A549 (cell line): ENCODE results near the gene PPP1R1B. TPM values are rescaled to one million over a fixed set of nuclear protein-coding genes. Genes with fewer than 3 reads are reported as not detected.
A peak's percentile ranks its signal among the peaks of the same experiment; 100 is the strongest.

ENCODE experiments used
- ATAC-seq, 2 experiments: fragments of 200-7000 bp in 1 of 2; fragments of >200 bp in 1 of 2; cut with Nextera tagmentation in 1 of 2; cut with Tn5 transposase in 1 of 2; 3 replicates each; pipeline versions ENCODE4 v1.8.0 to v1.9.1; 2018 to 2020; ENCODE audit warnings: mild to moderate bottlenecking in 1 of 2, moderate library complexity in 1 of 2
- CTCF ChIA-PET: fragments of 300-600 bp; sonication (Branson Sonifier 250); formaldehyde crosslinking; extraction: SDS; loops from one replicate; lab custom pipeline; 2021; ENCODE audit warnings: antibody characterized with exemption, inconsistent platforms; lab: Yijun Ruan, JAX
- POLR2A ChIA-PET: fragments of 350-600 bp; formaldehyde crosslinking; extraction: SDS; loops from one replicate; lab custom pipeline; 2021; ENCODE audit warnings: antibody characterized with exemption, inconsistent platforms; lab: Yijun Ruan, JAX
- DNase-seq, 2 experiments: peaks; one replicate each; pipeline versions ENCODE4 v3.0.0 to v3.0.0-alpha.2; 2011 to 2016; ENCODE audit warnings: low read depth in 1 of 2, low spot score in 1 of 2
- FAIRE-seq: peaks from 2 replicates; lab custom pipeline; 2011; peaks lifted over from hg19 to GRCh38; lab: Jason Lieb, UNC
- H3K27ac ChIP-seq, 2 experiments: fragments of >200 bp; sonication (Bioruptor Twin); formaldehyde crosslinking; 3 replicates each; pipeline ENCODE4 v1.5.1; 2016 to 2017
- H3K4me1 ChIP-seq: fragments of >200 bp; sonication (Bioruptor Twin); formaldehyde crosslinking; 3 replicates; pipeline ENCODE4 v1.6.1; 2016
- H3K4me2 ChIP-seq: fragments of >200 bp; sonication (Bioruptor Twin); formaldehyde crosslinking; 3 replicates; pipeline ENCODE4 v1.6.1; 2016
- H3K4me3 ChIP-seq: fragments of >200 bp; sonication (Bioruptor Twin); formaldehyde crosslinking; 3 replicates; pipeline ENCODE4 v1.5.1; 2016
- H3K9me3 ChIP-seq: fragments of >200 bp; sonication (Bioruptor Twin); formaldehyde crosslinking; 3 replicates; pipeline ENCODE4 v1.6.1; 2016
- ATOH8 ChIP-seq: fragments of 250-450 bp; sonication (Bioruptor Pico); IDR thresholded peaks from 2 replicates; pipeline ENCODE4 v1.5.0; 2020; ENCODE audit warnings: low read depth, mild to moderate bottlenecking, moderate library complexity
- CBX2 ChIP-seq: fragments of 200-600 bp; sonication (generic); IDR thresholded peaks from 2 replicates; pipeline ENCODE4 v1.6.1; 2016; ENCODE audit warnings: low read depth, mild to moderate bottlenecking, borderline replicate concordance
- CBX8 ChIP-seq: fragments of 200-600 bp; sonication (generic); IDR thresholded peaks from 2 replicates; pipeline ENCODE4 v1.6.1; 2016
- CEBPB ChIP-seq, 2 experiments: fragments of >200 bp in 1 of 2; sonication (Bioruptor Twin) in 1 of 2; formaldehyde crosslinking in 1 of 2; IDR thresholded peaks; 2 replicates each; pipeline ENCODE4 v1.6.1; 2012 to 2016
- CHD4 ChIP-seq: fragments of 200-600 bp; sonication (generic); IDR thresholded peaks from 2 replicates; pipeline ENCODE4 v1.6.1; 2016; ENCODE audit warnings: antibody characterized with exemption, mild to moderate bottlenecking, borderline replicate concordance
- CTCF ChIP-seq: fragments of >200 bp; sonication (Bioruptor Twin); formaldehyde crosslinking; IDR thresholded peaks from 3 replicates; pipeline ENCODE4 v1.5.1; 2016
- E2F6 ChIP-seq: IDR thresholded peaks from 2 replicates; pipeline ENCODE4 v1.6.1; 2012; ENCODE audit warnings: low read depth, borderline replicate concordance
- EHF ChIP-seq: fragments of 250-450 bp; sonication (Bioruptor Pico); IDR thresholded peaks from 2 replicates; pipeline ENCODE4 v1.5.0; 2020; ENCODE audit warnings: mild to moderate bottlenecking
- EHMT2 ChIP-seq: fragments of 200-600 bp; sonication (generic); IDR thresholded peaks from 2 replicates; pipeline ENCODE4 v1.6.1; 2016; ENCODE audit warnings: antibody characterized with exemption, low read depth, mild to moderate bottlenecking, moderate library complexity
- ELK1 ChIP-seq: fragments of 150-350 bp; IDR thresholded peaks from 2 replicates; pipeline ENCODE4 v1.6.1; 2014; ENCODE audit warnings: low read depth, mild to moderate bottlenecking, low read length
- ESRRA ChIP-seq: fragments of 150-350 bp; IDR thresholded peaks from 2 replicates; pipeline ENCODE4 v1.6.1; 2014; ENCODE audit warnings: mild to moderate bottlenecking, low read length, borderline replicate concordance
- FOSL2 ChIP-seq, 2 experiments: fragments of 450-650 bp in 1 of 2; fragments of >200 bp in 1 of 2; sonication (Bioruptor Twin) in 1 of 2; formaldehyde crosslinking; IDR thresholded peaks; 2 replicates each; pipeline versions ENCODE4 v1.5.0 to v1.6.1; 2016 to 2020; ENCODE audit warnings: mild to moderate bottlenecking in 1 of 2, moderate library complexity in 1 of 2
- FOXS1 ChIP-seq: fragments of 250-450 bp; sonication (Bioruptor Pico); IDR thresholded peaks from 2 replicates; pipeline ENCODE4 v1.5.0; 2020; ENCODE audit warnings: mild to moderate bottlenecking, moderate library complexity
- HDAC2 ChIP-seq: fragments of 200-600 bp; sonication (generic); IDR thresholded peaks from 2 replicates; pipeline ENCODE4 v1.6.1; 2016
- HOXA7 ChIP-seq: fragments of 250-450 bp; sonication (Bioruptor Pico); IDR thresholded peaks from 2 replicates; pipeline ENCODE4 v1.5.0; 2020; ENCODE audit warnings: mild to moderate bottlenecking, moderate library complexity
- HOXB5 ChIP-seq: fragments of 250-450 bp; sonication (Bioruptor Pico); IDR thresholded peaks from 2 replicates; pipeline ENCODE4 v1.5.0; 2020; ENCODE audit warnings: mild to moderate bottlenecking, moderate library complexity
- JUN ChIP-seq, 2 experiments: fragments of >200 bp; sonication (Bioruptor Twin); formaldehyde crosslinking; IDR thresholded peaks; 2 replicates in 1 of 2; 3 replicates in 1 of 2; pipeline ENCODE4 v1.6.1; 2016 to 2017
- JUNB ChIP-seq: fragments of >200 bp; sonication (Bioruptor Twin); formaldehyde crosslinking; IDR thresholded peaks from 2 replicates; pipeline ENCODE4 v1.6.1; 2016
- KDM5A ChIP-seq: fragments of 200-600 bp; sonication (generic); IDR thresholded peaks from 2 replicates; pipeline ENCODE4 v1.6.1; 2016; ENCODE audit warnings: antibody characterized with exemption, mild to moderate bottlenecking
- MAX ChIP-seq: IDR thresholded peaks from 2 replicates; pipeline ENCODE4 v1.6.1; 2012
- MAZ ChIP-seq: fragments of 150-350 bp; IDR thresholded peaks from 2 replicates; pipeline ENCODE4 v1.6.1; 2014; ENCODE audit warnings: antibody characterized with exemption, low read depth, low read length, borderline replicate concordance
- NFE2L2 ChIP-seq: fragments of 150-350 bp; conservative IDR thresholded peaks from 2 replicates; pipeline ENCODE4 v1.6.1; 2014; ENCODE audit warnings: low read length
- PHF8 ChIP-seq: fragments of 200-600 bp; sonication (generic); IDR thresholded peaks from 2 replicates; pipeline ENCODE4 v1.6.1; 2016; ENCODE audit warnings: low read depth, mild to moderate bottlenecking, antibody characterized with exemption, moderate library complexity, borderline replicate concordance
- POLR2A ChIP-seq: IDR thresholded peaks from 2 replicates; pipeline ENCODE4 v1.6.1; 2012; ENCODE audit warnings: mild to moderate bottlenecking, low read length
- RFX5 ChIP-seq: fragments of 450-650 bp; IDR thresholded peaks from 2 replicates; pipeline ENCODE4 v1.7.1; 2014; ENCODE audit warnings: antibody characterized with exemption, mild to moderate bottlenecking, moderate library complexity
- RNF2 ChIP-seq: fragments of 200-600 bp; sonication (generic); IDR thresholded peaks from 2 replicates; pipeline ENCODE4 v1.6.1; 2016; ENCODE audit warnings: low read depth, mild to moderate bottlenecking, antibody characterized with exemption, moderate library complexity, borderline replicate concordance
- SMC3 ChIP-seq: fragments of >200 bp; sonication (Bioruptor Twin); formaldehyde crosslinking; IDR thresholded peaks from 3 replicates; pipeline ENCODE4 v1.6.1; 2018; ENCODE audit warnings: inconsistent platforms
- SREBF2 ChIP-seq: fragments of 450-650 bp; IDR thresholded peaks from 2 replicates; pipeline ENCODE4 v1.6.1; 2014; ENCODE audit warnings: mild to moderate bottlenecking, moderate library complexity
- TFCP2L1 ChIP-seq: fragments of 250-450 bp; sonication (Bioruptor Pico); IDR thresholded peaks from 2 replicates; pipeline ENCODE4 v1.5.0; 2021; ENCODE audit warnings: mild to moderate bottlenecking
- ZC3H11A ChIP-seq: fragments of 450-650 bp; IDR thresholded peaks from 2 replicates; pipeline ENCODE4 v1.6.1; 2014; ENCODE audit warnings: antibody characterized with exemption, mild to moderate bottlenecking
- WGBS: methylation state at CpG from one replicate; pipeline ENCODE4 v1.1.6; 2017; ENCODE audit errors: missing lambda C conversion rate; 5-methylcytosine and 5-hydroxymethylcytosine counted together
- polyA plus RNA-seq, 4 experiments: library from polyadenylated mRNA; depleted of rRNA in 3 of 4; stranded (reverse); fragments of >200 nt; fragmentation: RNase III in 1 of 4; extraction: RNeasy Plus Mini Kit Qiagen cat#74134 plus additional on column Dnase treatment in 1 of 4; gene quantifications; 2 replicates in 3 of 4; 3 replicates in 1 of 4; pipeline ENCODE4 v1.2.3, GENCODE V29; 2011 to 2017

PPP1R1B gene
- polyA plus RNA-seq, 2 of the 4 experiments (the other 2 are of a cell fraction) = 0.10 TPM; not detected in 1

GRCh38 chr17:39667262-39667944 is 40.7 kb downstream of the PPP1R1B start:
- ChIA-PET POLR2A (interaction anchor here (1.3 to 1.5 kb wide), 2 partner anchors 21 to 62 kb away, joined by 4 to 5 read pairs; partner anchors contain the start of gene PGAP3), CTCF (interaction anchor here (0.5 to 50.7 kb wide), 15 partner anchors 7 to 270 kb away, joined by 3 to 1391 read pairs (median 6); partner anchors contain the start of genes ERBB2, MIEN1, PGAP3 and PPP1R1B)
- Histone ChIP-seq H3K9me3 (no peaks in the 10 kb centered on the region), H3K4me3 (no peak overlapping the region), H3K27ac (peak overlapping the region; percentile 74 to 89; a peak in 5 of 6 replicates), H3K4me1 (peaks cover 58% of the 10 kb centered on the region), H3K4me2 (peak overlapping the region; percentile 87)
- no peak for FAIRE-seq
- no peak for ATAC-seq
- no peak for DNase-seq
- WGBS = 87% methylated on average over 32 of the region's 49 CpGs
- TF ChIP-seq HOXA7 (CRISPR knock-in tag) (no peak), JUN (IDR thresholded peaks at IDR 0.05) (no peak), RFX5 (no peak), POLR2A (no peak), EHMT2 (no peak), PHF8 (no peak), ZC3H11A (no peak), EHF (no peak), TFCP2L1 (CRISPR knock-in tag) (no peak), MAX (no peak), CHD4 (no peak), HOXB5 (CRISPR knock-in tag) (no peak)

GRCh38 chr17:39667945-39668924 is 41.5 kb downstream of the PPP1R1B start, which contains the start of gene PNMT:
PNMT (plus strand) TSS chr17:39668453; CDS start chr17:39668476, 23 bp downstream.
- Histone ChIP-seq H3K9me3 (no peaks in the 10 kb centered on the region), H3K4me1 (peaks cover 49% of the 10 kb centered on the region), H3K4me3 (peak within 1 kb of the TSS; percentile 38), H3K4me2 (peak within 1 kb of the TSS; percentile 87), H3K27ac (peak within 1 kb of the TSS; percentile 74 to 89; a peak in 5 of 6 replicates)
- WGBS = 19% methylated on average over 51 of the region's 85 CpGs
- peak; percentile 78 to 84 for DNase-seq
- ChIA-PET CTCF (interaction anchor here (0.5 to 50.7 kb wide), 21 partner anchors 8 to 269 kb away, joined by 3 to 1391 read pairs (median 3); partner anchors contain the start of genes ERBB2, MIEN1, PGAP3 and PPP1R1B), POLR2A (interaction anchor here (0.7 to 1.0 kb wide), 2 partner anchors 17 to 20 kb away, joined by 3 to 5 read pairs; partner anchors contain the start of gene PGAP3)
- peak; percentile 30 to 52; a peak in 5 of 6 replicates for ATAC-seq
- FAIRE-seq = no peak
- no peak for TF ChIP-seq CEBPB (IDR thresholded peaks at IDR 0.05)
- TF ChIP-seq E2F6 = peak; percentile 89
- no peak for TF ChIP-seq SREBF2
- peak; percentile 91 for TF ChIP-seq MAX
- no peak for TF ChIP-seq CBX8
- TF ChIP-seq RFX5 = no peak
- TF ChIP-seq HOXA7 (CRISPR knock-in tag) = no peak
- TF ChIP-seq JUNB = no peak
- TF ChIP-seq CTCF = peak; percentile 68
- peak; percentile 48; the same call in 1 of the 2 replicates for TF ChIP-seq ATOH8 (CRISPR knock-in tag)
- TF ChIP-seq ELK1 = no peak
- no peak for TF ChIP-seq CBX2
- TF ChIP-seq KDM5A = no peak
- no peak for TF ChIP-seq HDAC2
- no peak for TF ChIP-seq FOXS1 (CRISPR knock-in tag)
- no peak for TF ChIP-seq MAZ
- no peak for TF ChIP-seq FOSL2 (IDR thresholded peaks at IDR 0.05)
- no peak for TF ChIP-seq FOSL2 (CRISPR knock-in tag; IDR thresholded peaks at IDR 0.05)
- no peak for TF ChIP-seq NFE2L2
- no peak for TF ChIP-seq RNF2
- peak; percentile 71 for TF ChIP-seq SMC3
- TF ChIP-seq HOXB5 (CRISPR knock-in tag) = 0 out of 2 replicates have a peak, but pooled peaks have one; percentile 37
- TF ChIP-seq ESRRA = no peak
